Stomach (tissue), 9 donors: ENCODE measurements around the gene TFRC. TPM values are rescaled to one million over a fixed set of nuclear protein-coding genes. Genes with fewer than 3 reads are reported as not detected.
"Not testable (repeated sequence)": the region's sequence is repeated elsewhere in the genome, so short reads cannot be mapped to it uniquely, and the experiment has no call there.

ENCODE experiments used
- DNase-seq, 2 donors: peaks; one replicate each; pipeline versions ENCODE4 v3.0.0 to v3.0.0-alpha.2; 2013 to 2019
- H3K27ac ChIP-seq, 5 donors: fragments of 200-600 bp in 4 of 5; sonication (generic) in 4 of 5; one replicate each; pipeline ENCODE4 v1.5.1; 2013 to 2019; ENCODE audit warnings: mild to moderate bottlenecking in 1 of 5, moderate library complexity in 1 of 5
- H3K27me3 ChIP-seq, 3 donors: fragments of 200-600 bp; sonication (generic); one replicate each; pipeline ENCODE4 v1.5.1; 2017 to 2019; ENCODE audit warnings: mixed run types in 1 of 3
- H3K36me3 ChIP-seq, 4 donors: fragments of 200-600 bp; sonication (generic); 1 replicate in 3 of 4; 2 replicates in 1 of 4; pipeline ENCODE4 v1.5.1; 2016 to 2019
- H3K4me1 ChIP-seq, 4 donors: fragments of 200-600 bp; sonication (generic); one replicate each; pipeline ENCODE4 v1.5.1; 2016 to 2019
- H3K4me3 ChIP-seq, 4 donors: fragments of 200-600 bp; sonication (generic) in 3 of 4; one replicate each; pipeline ENCODE4 v1.5.1; 2016 to 2019; ENCODE audit warnings: mild to moderate bottlenecking in 1 of 4
- H3K9me3 ChIP-seq, 4 donors: fragments of 200-600 bp; sonication (generic); one replicate each; pipeline ENCODE4 v1.5.1; 2016 to 2019
- CTCF ChIP-seq, 7 experiments: fragments of 450-650 bp in 4 of 7; fragments of 200-600 bp in 3 of 7; sonication (generic) in 3 of 7; IDR thresholded peaks; one replicate each; pipeline ENCODE4 v1.5.1; 2016 to 2019; ENCODE audit warnings: antibody characterized with exemption in 7 of 7, control low read depth in 2 of 7, mild to moderate bottlenecking in 1 of 7
- EP300 ChIP-seq: sonication (generic); formaldehyde crosslinking; IDR thresholded peaks from one replicate; pipeline ENCODE4 v1.6.1; 2017; ENCODE audit warnings: antibody characterized with exemption
- POLR2A ChIP-seq, 4 donors: fragments of 450-650 bp; IDR thresholded peaks; one replicate each; pipeline ENCODE4 v1.6.1; 2016; ENCODE audit warnings: antibody characterized with exemption in 4 of 4, control low read depth in 2 of 4, mild to moderate bottlenecking in 1 of 4, moderate library complexity in 1 of 4
- POLR2AphosphoS5 ChIP-seq, 3 donors: sonication (generic); formaldehyde crosslinking; IDR thresholded peaks; one replicate each; pipeline ENCODE4 v1.6.1; 2016; ENCODE audit warnings: antibody characterized with exemption in 3 of 3
- WGBS, 5 donors: extraction: QIAGEN DNeasy Blood & Tissue Kit in 3 of 5; methylation state at CpG; one replicate each; pipeline versions ENCODE4 v1.1.5 to v1.1.7; 2013 to 2018; 5-methylcytosine and 5-hydroxymethylcytosine counted together
- intact Hi-C: fragments of 100-400 bp; cut with DNase I; formaldehyde crosslinking; loops from one replicate; pipeline ENCODE4 v1.15.1; 2023; ENCODE audit warnings: low total_unique reads
- polyA plus RNA-seq, 3 donors: library from polyadenylated mRNA; stranded (reverse); fragments of 200-250 nt; gene quantifications; one replicate each; pipeline ENCODE4 v1.2.3, GENCODE V29; 2013
- small RNA-seq, 4 donors: library from RNA; depleted of rRNA; stranded (forward); fragments of <200 nt; gene quantifications; one replicate each; pipeline ENCODE3, GENCODE V24; 2016
- total RNA-seq, 5 donors: library from RNA; depleted of rRNA; stranded (reverse); fragments of >200 nt; gene quantifications; one replicate each; pipeline versions ENCODE4 v1.1.0 to v1.2.3, GENCODE V29; 2014 to 2016
- donor health status: healthy with polysubstance abuse.
- donor health status: Bipolar disorder and iron deficiency.
- donor health status: healthy.

Gene TFRC
- total and polyA plus RNA-seq, 8 donors = 5.5 to 289 (median 42.1) TPM

DNA sequence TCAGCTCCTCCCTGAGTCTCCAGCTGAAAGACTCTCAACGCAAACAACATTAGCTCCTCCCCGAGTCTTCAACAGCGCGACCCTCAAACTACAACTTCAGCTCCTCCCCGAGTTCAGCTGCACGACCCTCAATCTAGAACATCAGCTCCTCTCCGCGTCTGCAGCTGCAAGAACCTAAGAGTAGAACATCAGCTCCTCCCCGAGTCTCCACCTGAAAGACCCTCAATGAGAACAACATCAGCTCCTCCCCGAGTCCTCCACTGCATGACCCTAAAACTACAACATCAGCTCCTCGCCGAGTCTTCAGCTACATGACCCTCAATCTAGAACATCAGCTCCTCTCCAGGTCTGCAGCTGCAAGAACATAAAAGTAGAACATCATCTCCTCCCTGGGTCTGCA, 78.3 kb downstream of the TFRC start:
- no peak overlapping the region for H3K4me3 ChIP-seq
- no peak for DNase-seq
- H3K4me1 ChIP-seq = no peaks in the 10 kb centered on the region
- H3K36me3 ChIP-seq = no peaks in the 10 kb centered on the region
- no peak overlapping the region for H3K27ac ChIP-seq
- intact Hi-C loops = no loop called here
- H3K27me3 ChIP-seq = peaks cover 0 to 21% (median 0%) of the 10 kb centered on the region in 3 donors
- H3K9me3 ChIP-seq = no peaks in the 10 kb centered on the region
- TF ChIP-seq CTCF (IDR thresholded peaks at IDR 0.05) = no peak
- TF ChIP-seq POLR2A (IDR thresholded peaks at IDR 0.05) = no peak
- TF ChIP-seq POLR2AphosphoS5 (IDR thresholded peaks at IDR 0.05) = no peak
- no peak for TF ChIP-seq EP300
- WGBS, 5 donors = 83 to 94% (median 89%) methylated on average over 12 of the region's 12 CpGs

DNA sequence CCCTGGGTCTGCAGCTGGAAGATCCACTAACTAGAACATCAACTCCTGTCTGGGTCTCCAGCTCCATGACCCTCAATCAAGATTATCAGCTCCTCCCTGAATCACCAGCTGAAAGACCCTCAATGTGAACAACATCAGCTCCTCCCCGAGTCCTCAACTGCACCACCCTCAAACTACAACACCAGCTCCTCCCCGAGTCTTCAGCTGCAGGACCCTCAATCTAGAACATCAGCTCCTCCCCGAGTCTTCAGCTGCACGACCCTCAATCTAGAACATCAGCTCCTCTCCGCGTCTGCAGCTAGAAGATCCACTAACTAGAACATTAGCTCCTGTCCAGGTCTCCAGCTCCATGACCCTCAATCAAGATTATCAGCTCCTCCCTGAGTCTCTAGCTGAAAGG, 79.2 kb downstream of the TFRC start:
- H3K36me3 ChIP-seq, H3K9me3 ChIP-seq, DNase-seq, H3K4me1 ChIP-seq, H3K4me3 ChIP-seq, intact Hi-C loops, H3K27ac ChIP-seq: not testable (repeated sequence)
- 88 to 93% (median 89%) methylated on average over 6 of the region's 6 CpGs for WGBS, 5 donors
- peaks cover 0 to 21% (median 0%) of the 10 kb centered on the region in 3 donors for H3K27me3 ChIP-seq

DNA sequence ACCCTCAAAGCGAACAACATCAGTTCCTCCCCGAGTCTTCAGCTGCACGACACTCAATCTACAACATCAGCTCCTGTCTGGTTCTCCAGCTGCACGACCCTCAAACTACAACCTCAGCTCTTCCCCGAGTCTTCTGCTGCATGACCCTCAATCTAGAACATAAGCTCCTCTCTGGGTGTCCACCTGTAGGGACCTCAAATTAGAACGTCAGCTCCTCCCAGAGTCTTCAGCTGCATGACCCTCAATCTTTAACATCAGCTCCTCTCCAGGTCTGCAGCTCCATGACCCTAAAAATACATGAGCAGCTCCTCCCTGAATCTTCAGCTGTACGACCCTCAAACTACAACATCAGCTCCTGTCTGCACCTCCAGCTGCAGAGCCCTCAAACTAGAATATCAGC, 80.7 kb downstream of the TFRC start:
- intact Hi-C loops, DNase-seq, H3K27ac ChIP-seq, H3K4me3 ChIP-seq, H3K4me1 ChIP-seq, H3K36me3 ChIP-seq, H3K9me3 ChIP-seq: not testable (repeated sequence)
- WGBS, 5 donors = 76 to 91% (median 86%) methylated on average over 7 of the region's 7 CpGs
- H3K27me3 ChIP-seq = peaks cover 0 to 21% (median 0%) of the 10 kb centered on the region in 3 donors

- peaks cover 0 to 21% (median 0%) of the 10 kb centered on the region in 3 donors for H3K27me3 ChIP-seq
- 75 to 86% (median 82%) methylated on average over 12 to 15 of the region's 15 CpGs for WGBS, 5 donors
- intact Hi-C loops, DNase-seq, H3K4me3 ChIP-seq, H3K9me3 ChIP-seq, H3K4me1 ChIP-seq, H3K36me3 ChIP-seq, H3K27ac ChIP-seq: not testable (repeated sequence)
These were observed 81.4 kb downstream of the TFRC start for GRCh38 chr3:196000360-196000950.

- H3K9me3 ChIP-seq = no peaks in the 10 kb centered on the region
- peaks cover 0 to 21% (median 0%) of the 10 kb centered on the region in 3 donors for H3K27me3 ChIP-seq
- TF ChIP-seq CTCF (IDR thresholded peaks at IDR 0.05) (no peak), POLR2A (IDR thresholded peaks at IDR 0.05) (no peak), POLR2AphosphoS5 (IDR thresholded peaks at IDR 0.05) (no peak), EP300 (no peak)
- no peaks in the 10 kb centered on the region for H3K36me3 ChIP-seq
- no peak overlapping the region for H3K27ac ChIP-seq
- DNase-seq = peak in 1 of 2 donors; percentile 24
- intact Hi-C loops = no loop called here
- no peaks in the 10 kb centered on the region for H3K4me1 ChIP-seq
- no peak overlapping the region for H3K4me3 ChIP-seq
- 72 to 88% (median 82%) methylated on average over 8 of the region's 8 CpGs for whole genome bisulfite sequencing, 5 donors
These were observed 82.0 kb downstream of the TFRC start for GRCh38 chr3:195999896-196000295.

Small RNA genes within 50 kb of the gene (small RNA-seq; reads per million reads assigned to genes)
- 0 reads per million in 4 donors for gene RNU7-18P

Other genes with a start within 250 kb of the TFRC start
- gene TNK2, start 173.5 kb downstream of the TFRC start, total RNA-seq = 100 to 1,000 TPM in 1 of 5 donors, 10 to 100 TPM in 3, 1 to 10 TPM in 1; 6.1 to 431 (median 42.6) TPM
- gene TNK2, start 173.5 kb downstream of the TFRC start, polyA plus RNA-seq = 10 to 100 TPM; 20.1 to 42.7 (median 34.5) TPM
- gene ZDHHC19, start 129.3 kb upstream of the TFRC start, total RNA-seq = not detected
- 1 to 10 TPM in 1 of 3 donors, under 1 TPM in 1, not detected in 1; 0.38 to 2.7 TPM for gene ZDHHC19, start 129.3 kb upstream of the TFRC start, polyA plus RNA-seq
- under 1 TPM in 1 of 5 donors, not detected in 4; 0.92 TPM for gene SLC51A, start 134.4 kb upstream of the TFRC start, total RNA-seq
- under 1 TPM in 1 of 3 donors, not detected in 2; 0.43 TPM for gene SLC51A, start 134.4 kb upstream of the TFRC start, polyA plus RNA-seq
- gene PCYT1A, start 205.6 kb upstream of the TFRC start, total RNA-seq = 100 to 1,000 TPM in 1 of 5 donors, 10 to 100 TPM in 4; 25.2 to 127 (median 58.7) TPM
- gene PCYT1A, start 205.6 kb upstream of the TFRC start, polyA plus RNA-seq = 10 to 100 TPM; 11.8 to 24.7 (median 19.4) TPM
- 1 to 10 TPM in 1 of 5 donors, not detected in 4; 3.3 TPM for gene DYNLT2B, start 236.2 kb upstream of the TFRC start, total RNA-seq
- 10 to 100 TPM in 2 of 3 donors, 1 to 10 TPM in 1; 9.5 to 23.0 (median 16.0) TPM for gene DYNLT2B, start 236.2 kb upstream of the TFRC start, polyA plus RNA-seq